NB4 (cell line): ENCODE data around the gene TCEA3.

ENCODE experiments used
- DNase-seq: peaks from one replicate; pipeline ENCODE4 v3.0.0; 2010; ENCODE audit warnings: low read depth
- H3K4me3 ChIP-seq: one replicate; pipeline ENCODE4 v1.5.1; 2011; ENCODE audit warnings: mild to moderate bottlenecking, low read depth, low read length, moderate library complexity
- CTCF ChIP-seq: IDR thresholded peaks from one replicate; pipeline ENCODE4 v1.5.1; 2012; ENCODE audit warnings: low read depth, low read length
- MAX ChIP-seq: IDR thresholded peaks from 2 replicates; pipeline ENCODE4 v1.6.1; 2011; ENCODE audit warnings: low read depth, low read length
- MYC ChIP-seq: IDR thresholded peaks from 2 replicates; pipeline ENCODE4 v1.6.1; 2011; ENCODE audit warnings: low read depth, low read length
- POLR2A ChIP-seq: IDR thresholded peaks from 2 replicates; pipeline ENCODE4 v1.6.1; 2011; ENCODE audit warnings: mild to moderate bottlenecking; ENCODE audit not compliant: insufficient read length; ENCODE audit errors: extremely low read depth

TCEA3 gene

GRCh38 chr1:23428136-23428905 lies 3.8 kb upstream of the TCEA3 start:
- no peak overlapping the region for H3K4me3 ChIP-seq
- no peak for DNase-seq
- TF ChIP-seq MAX (no peak), MYC (no peak), POLR2A (no peak), CTCF (no peak)

GRCh38 chr1:23427550-23427949 lies 3.0 kb upstream of the TCEA3 start:
- H3K4me3 ChIP-seq: no peak overlapping the region
- TF ChIP-seq MAX (no peak), MYC (no peak), POLR2A (no peak), CTCF (no peak)
- DNase-seq: no peak

GRCh38 chr1:23426828-23427227 lies 2.3 kb upstream of the TCEA3 start:
- H3K4me3 ChIP-seq: no peak overlapping the region
- no peak for DNase-seq
- TF ChIP-seq CTCF: no peak
- no peak for TF ChIP-seq POLR2A
- TF ChIP-seq MYC: no peak
- TF ChIP-seq MAX: no peak

- TF ChIP-seq POLR2A (no peak), MYC (no peak)
- no peak overlapping the region for H3K4me3 ChIP-seq
- DNase-seq: no peak
Observed at GRCh38 chr1:23425193-23425494, 596 bp upstream of the TCEA3 start.

GRCh38 chr1:23423415-23424292 lies 894 bp downstream of the TCEA3 start:
- DNase-seq: no peak
- no peak for TF ChIP-seq MAX
- TF ChIP-seq POLR2A: no peak
- no peak for TF ChIP-seq CTCF
- no peak for TF ChIP-seq MYC
- no peak overlapping the region for H3K4me3 ChIP-seq

- H3K4me3 ChIP-seq: no peak overlapping the region
- no peak for TF ChIP-seq CTCF
- TF ChIP-seq MYC: no peak
- no peak for TF ChIP-seq MAX
- TF ChIP-seq POLR2A: no peak
- DNase-seq: no peak
Observed at GRCh38 chr1:23422941-23423340, 1.6 kb downstream of the TCEA3 start.
